ENCODE results near the gene AMZ2.

- TF ChIP-seq FOXP4 (CRISPR knock-in tag; IDR thresholded peaks at IDR 0.05): no peak
- TF ChIP-seq SP1 (CRISPR knock-in tag; conservative IDR thresholded peaks at IDR 0.05): no peak
- no peak for TF ChIP-seq CTCF (IDR thresholded peaks at IDR 0.05)
- no peak for TF ChIP-seq MAX (CRISPR knock-in tag; IDR thresholded peaks at IDR 0.05)
- no peak for TF ChIP-seq ZBTB43 (CRISPR knock-in tag; IDR thresholded peaks at IDR 0.05)
- no peak for TF ChIP-seq ZNF532 (CRISPR knock-in tag; IDR thresholded peaks at IDR 0.05; ENCODE audit: borderline replicate concordance)
- TF ChIP-seq ATF2 (CRISPR knock-in tag; IDR thresholded peaks at IDR 0.05; ENCODE audit: borderline replicate concordance, low read depth): no peak
- TF ChIP-seq MLX (CRISPR knock-in tag; IDR thresholded peaks at IDR 0.05): no peak
- TF ChIP-seq TP53 (CRISPR knock-in tag; IDR thresholded peaks at IDR 0.05): no peak
- no peak for TF ChIP-seq GRHL2 (CRISPR knock-in tag; IDR thresholded peaks at IDR 0.05; ENCODE audit: insufficient replicate concordance, severe bottlenecking)
- no peak for TF ChIP-seq CBFB (CRISPR knock-in tag; IDR thresholded peaks at IDR 0.05; ENCODE audit: low read depth)
Observed at GRCh38 chr17:68238871-68239253, 9.0 kb upstream of the AMZ2 start.

Measured in WTC11 (cell line).